A673 (cell line): ENCODE measurements around the gene CERK. TPM values are rescaled to one million over a fixed set of nuclear protein-coding genes. Genes with fewer than 3 reads are reported as not detected.

ENCODE experiments used
- BruUV-seq: library from RNA; stranded (reverse); fragments of 400-500 nt; replicated peaks from 2 replicates; lab custom pipeline; 2021; lab: Mats Ljungman, UMichigan
- CTCF ChIA-PET: fragments of 300-600 bp; sonication (Branson Sonifier 250); formaldehyde crosslinking; loops from one replicate; lab custom pipeline; 2022; ENCODE audit warnings: antibody characterized with exemption; lab: Charles Lee
- POLR2A ChIA-PET: fragments of 300-600 bp; sonication (Branson Sonifier 250); formaldehyde crosslinking; loops from one replicate; lab custom pipeline; 2022; ENCODE audit warnings: antibody characterized with exemption; ENCODE audit not compliant: low non-redundant PET; lab: Charles Lee
- DNase-seq: peaks from one replicate; pipeline ENCODE4 v3.0.0-alpha.2; 2015; ENCODE audit warnings: low spot score
- H3K27ac ChIP-seq: fragments of 200-600 bp; sonication (generic); 2 replicates; pipeline ENCODE4 v1.5.1; 2016; ENCODE audit warnings: mixed run types, low read depth, mild to moderate bottlenecking, mixed read lengths, antibody characterized with exemption, low read length; ENCODE audit not compliant: poor library complexity, severe bottlenecking
- H3K27me3 ChIP-seq: fragments of 200-600 bp; sonication (generic); replicated peaks from 2 replicates; pipeline ENCODE4 v1.6.1; 2017; ENCODE audit warnings: mixed run types, low read depth, mild to moderate bottlenecking, mixed read lengths, antibody characterized with exemption, low read length; ENCODE audit not compliant: insufficient read depth, poor library complexity
- H3K36me3 ChIP-seq: fragments of 200-600 bp; sonication (generic); 2 replicates; pipeline ENCODE4 v1.6.1; 2016; ENCODE audit warnings: mixed run types, mild to moderate bottlenecking, mixed read lengths, antibody characterized with exemption, low read length; ENCODE audit not compliant: insufficient read depth, poor library complexity, severe bottlenecking
- H3K4me1 ChIP-seq: fragments of 200-600 bp; sonication (generic); 2 replicates; pipeline ENCODE4 v1.6.1; 2017; ENCODE audit warnings: mixed run types, mild to moderate bottlenecking, mixed read lengths, antibody characterized with exemption, low read length; ENCODE audit not compliant: insufficient read depth, poor library complexity, severe bottlenecking
- H3K4me3 ChIP-seq: fragments of 200-600 bp; sonication (generic); 2 replicates; pipeline ENCODE4 v1.5.1; 2016; ENCODE audit warnings: low read depth, mixed run types, mild to moderate bottlenecking, mixed read lengths, low read length; ENCODE audit not compliant: poor library complexity, severe bottlenecking
- H3K9me3 ChIP-seq: fragments of 200-600 bp; sonication (generic); 2 replicates; pipeline ENCODE4 v1.6.1; 2016; ENCODE audit warnings: mixed run types, low read depth, mild to moderate bottlenecking, mixed read lengths, antibody characterized with exemption, low read length; ENCODE audit not compliant: poor library complexity, severe bottlenecking
- EZH2 ChIP-seq: fragments of 200-600 bp; sonication (generic); IDR thresholded peaks from 2 replicates; pipeline ENCODE4 v1.6.1; 2017; ENCODE audit warnings: borderline replicate concordance, low read depth, mild to moderate bottlenecking, mixed read lengths, antibody characterized with exemption, low read length; ENCODE audit not compliant: poor library complexity, severe bottlenecking
- intact Hi-C: fragments of 100-400 bp; cut with micrococcal nuclease; formaldehyde crosslinking; loops from one replicate; pipeline ENCODE4 v1.10.0; 2022; ENCODE audit not compliant: unreplicated experiment
- total RNA-seq: library from RNA; stranded (reverse); gene quantifications from 2 replicates; pipeline ENCODE4 v1.2.3, GENCODE V29; 2021
- TF ChIP-seq, protein P1 (sequence below): fragments of 300-800, 200-600 bp; sonication (generic); conservative IDR thresholded peaks from 2 replicates; pipeline ENCODE4 v1.5.1; 2017; ENCODE audit warnings: low read depth, mild to moderate bottlenecking, antibody characterized with exemption, low read length, moderate library complexity, mixed read lengths

Gene CERK
- total RNA-seq, 1 experiment from 2014 or later = 58.8 TPM

DNA sequence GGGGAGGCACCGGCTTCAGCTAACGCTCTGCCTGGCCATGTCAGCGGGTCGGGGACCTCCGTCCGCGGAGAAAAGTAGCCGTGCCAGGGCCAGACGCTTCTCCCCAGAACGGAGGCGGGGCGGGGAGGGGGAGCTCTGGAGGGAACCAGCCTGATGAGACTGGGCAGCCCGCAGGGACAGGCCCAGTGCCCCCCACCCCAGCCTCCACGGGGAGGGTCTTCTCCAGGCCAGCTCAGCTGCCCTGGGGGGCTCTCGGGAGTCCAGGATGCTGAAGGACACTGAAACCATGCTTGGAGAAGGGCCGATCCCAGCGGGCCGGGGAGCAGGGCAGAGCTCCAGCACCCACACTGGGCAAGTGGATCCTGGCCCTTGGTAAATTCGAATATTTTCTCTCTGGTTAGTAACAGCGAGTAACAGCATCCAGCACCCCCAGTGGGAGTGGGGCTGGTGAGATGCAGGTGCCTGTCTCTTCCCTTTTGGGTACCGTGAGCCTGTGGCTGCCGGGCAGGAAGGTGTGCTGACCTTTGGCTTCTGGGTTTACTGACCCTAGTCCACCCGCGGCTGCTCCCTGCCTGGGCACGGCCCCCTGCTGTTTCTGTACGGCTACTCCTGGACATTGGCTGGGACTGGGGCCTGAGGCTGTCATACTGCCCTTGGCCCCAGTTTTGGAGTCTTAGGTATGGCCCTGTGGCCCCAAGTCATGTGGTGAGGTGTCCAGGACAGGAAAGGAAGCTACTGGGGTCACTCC is 82.0 kb downstream of the CERK start:
- no peak for TF ChIP-seq EZH2
- TF ChIP-seq, protein P1, sequence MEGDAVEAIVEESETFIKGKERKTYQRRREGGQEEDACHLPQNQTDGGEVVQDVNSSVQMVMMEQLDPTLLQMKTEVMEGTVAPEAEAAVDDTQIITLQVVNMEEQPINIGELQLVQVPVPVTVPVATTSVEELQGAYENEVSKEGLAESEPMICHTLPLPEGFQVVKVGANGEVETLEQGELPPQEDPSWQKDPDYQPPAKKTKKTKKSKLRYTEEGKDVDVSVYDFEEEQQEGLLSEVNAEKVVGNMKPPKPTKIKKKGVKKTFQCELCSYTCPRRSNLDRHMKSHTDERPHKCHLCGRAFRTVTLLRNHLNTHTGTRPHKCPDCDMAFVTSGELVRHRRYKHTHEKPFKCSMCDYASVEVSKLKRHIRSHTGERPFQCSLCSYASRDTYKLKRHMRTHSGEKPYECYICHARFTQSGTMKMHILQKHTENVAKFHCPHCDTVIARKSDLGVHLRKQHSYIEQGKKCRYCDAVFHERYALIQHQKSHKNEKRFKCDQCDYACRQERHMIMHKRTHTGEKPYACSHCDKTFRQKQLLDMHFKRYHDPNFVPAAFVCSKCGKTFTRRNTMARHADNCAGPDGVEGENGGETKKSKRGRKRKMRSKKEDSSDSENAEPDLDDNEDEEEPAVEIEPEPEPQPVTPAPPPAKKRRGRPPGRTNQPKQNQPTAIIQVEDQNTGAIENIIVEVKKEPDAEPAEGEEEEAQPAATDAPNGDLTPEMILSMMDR = no peak
- H3K27me3 ChIP-seq = no peaks in the 10 kb centered on the region
- no peak for DNase-seq
- intact Hi-C loops = no loop called here
- POLR2A ChIA-PET = no interaction called here
- H3K36me3 ChIP-seq = no peaks in the 10 kb centered on the region
- H3K4me1 ChIP-seq = no peaks in the 10 kb centered on the region
- H3K27ac ChIP-seq = no peak overlapping the region
- CTCF ChIA-PET = no interaction called here
- no peak overlapping the region for H3K4me3 ChIP-seq
- no peaks in the 10 kb centered on the region for H3K9me3 ChIP-seq
- BruUV-seq = no TSS peak

GRCh38 chr22:46654927-46655595 is 83.0 kb downstream of the CERK start:
- intact Hi-C loops = no loop called here
- no peak for TF ChIP-seq EZH2
- TF ChIP-seq, protein P1 = no peak
- BruUV-seq = no TSS peak
- H3K27me3 ChIP-seq = no peaks in the 10 kb centered on the region
- ChIA-PET CTCF (no interaction called here), POLR2A (no interaction called here)
- H3K36me3 ChIP-seq = no peaks in the 10 kb centered on the region
- no peaks in the 10 kb centered on the region for H3K4me1 ChIP-seq
- H3K27ac ChIP-seq = no peak overlapping the region
- no peak overlapping the region for H3K4me3 ChIP-seq
- DNase-seq = no peak
- H3K9me3 ChIP-seq = no peaks in the 10 kb centered on the region

DNA sequence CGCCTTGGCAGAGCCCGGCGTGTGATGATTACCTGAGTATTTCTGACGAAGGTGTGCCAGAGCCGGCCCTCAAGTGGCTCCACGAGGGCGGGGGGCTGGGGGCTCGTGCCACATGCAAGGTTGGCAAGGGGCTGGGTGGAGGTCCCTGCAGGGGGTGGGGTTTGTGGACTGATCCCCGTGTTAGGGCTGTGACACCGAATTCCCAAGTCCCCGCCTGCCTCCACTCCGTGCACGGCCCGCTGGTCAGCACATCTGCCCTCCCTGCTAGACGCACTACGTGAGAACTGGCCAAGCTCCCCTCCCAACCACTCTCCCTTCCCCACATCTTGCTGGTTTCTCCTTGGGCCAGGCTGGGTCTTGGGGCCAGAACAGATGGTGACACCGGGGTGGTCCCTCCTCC is 83.6 kb downstream of the CERK start:
- ChIA-PET CTCF (no interaction called here), POLR2A (no interaction called here)
- no TSS peak for BruUV-seq
- Histone ChIP-seq H3K4me1 (no peaks in the 10 kb centered on the region), H3K9me3 (no peaks in the 10 kb centered on the region), H3K4me3 (no peak overlapping the region), H3K27ac (no peak overlapping the region), H3K36me3 (no peaks in the 10 kb centered on the region), H3K27me3 (no peaks in the 10 kb centered on the region)
- intact Hi-C loops = no loop called here
- DNase-seq = no peak
- TF ChIP-seq, protein P1 = no peak
- no peak for TF ChIP-seq EZH2
